Stimulated activated CD4-positive, alpha-beta T cell treated with anti-CD3 and anti-CD28 coated beads, TNF-alpha, amount 100 ng/mL, for 24 hours (primary cell): ENCODE data around the gene PDXK.
"Not testable (repeated sequence)": the region's sequence is repeated elsewhere in the genome, so short reads cannot be mapped to it uniquely, and the experiment has no call there.

ENCODE experiments used
- DNase-seq, 3 experiments: peaks; one replicate each; pipeline ENCODE4 v3.0.0-alpha.2; 2020; ENCODE audit warnings: low read depth in 3 of 3

The PDXK gene

DNA sequence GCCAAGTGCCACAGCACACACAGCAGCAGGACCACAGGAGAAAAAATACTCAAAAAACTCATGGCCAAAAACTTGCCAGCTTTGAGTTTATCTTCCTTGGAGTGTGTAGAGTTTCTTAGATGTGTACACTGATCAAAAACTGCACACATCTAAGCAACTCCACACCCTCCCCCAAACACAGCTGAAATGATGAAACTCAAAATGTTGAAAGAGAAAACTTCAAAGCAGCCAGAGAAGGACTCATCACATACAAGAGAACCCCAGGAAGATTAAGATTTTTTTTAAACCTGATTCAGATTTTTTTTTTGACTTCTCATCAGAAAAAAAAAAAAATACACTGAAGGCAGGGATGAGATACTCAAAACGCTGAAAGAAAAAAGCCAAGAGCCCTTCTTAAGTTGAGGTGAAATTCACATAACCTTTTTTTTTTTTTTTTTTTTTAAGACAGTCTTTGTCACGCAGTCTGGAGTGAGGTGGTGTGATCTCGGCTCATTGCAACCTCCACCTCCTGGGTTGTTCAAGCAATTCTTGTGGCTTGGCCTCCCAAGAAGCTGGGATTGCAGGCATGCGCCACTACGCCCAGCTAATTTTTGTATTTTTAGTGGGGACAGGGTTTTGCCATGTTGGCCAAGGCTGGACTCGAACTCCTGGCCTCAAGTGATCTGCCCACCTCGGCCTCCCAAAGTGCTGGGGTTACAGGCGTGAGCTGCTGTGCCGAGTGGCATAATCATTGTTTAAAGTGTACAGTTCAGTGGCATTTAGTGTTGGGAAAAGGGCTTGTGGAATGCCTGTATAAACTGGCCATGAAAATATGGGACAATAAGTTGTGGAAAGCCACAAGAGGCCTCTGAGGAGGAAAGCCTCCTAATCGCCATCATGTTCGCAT lies 20.9 kb upstream of the PDXK start:
- no peak for DNase-seq

DNA sequence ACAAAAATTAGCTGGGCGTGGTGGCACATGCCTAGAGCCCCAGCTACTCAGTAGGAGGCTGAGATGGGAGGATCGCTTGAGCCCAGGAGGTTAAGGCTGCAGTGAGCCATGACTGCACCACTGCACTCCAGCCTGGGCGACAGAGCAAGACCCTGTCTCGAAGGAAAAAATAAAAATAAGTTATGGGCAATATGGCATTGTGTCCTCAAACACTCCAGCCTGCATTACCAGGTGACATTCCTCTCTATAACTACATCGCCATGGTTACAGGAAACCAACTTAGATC lies 19.5 kb upstream of the PDXK start:
- not testable (repeated sequence) for DNase-seq

DNA sequence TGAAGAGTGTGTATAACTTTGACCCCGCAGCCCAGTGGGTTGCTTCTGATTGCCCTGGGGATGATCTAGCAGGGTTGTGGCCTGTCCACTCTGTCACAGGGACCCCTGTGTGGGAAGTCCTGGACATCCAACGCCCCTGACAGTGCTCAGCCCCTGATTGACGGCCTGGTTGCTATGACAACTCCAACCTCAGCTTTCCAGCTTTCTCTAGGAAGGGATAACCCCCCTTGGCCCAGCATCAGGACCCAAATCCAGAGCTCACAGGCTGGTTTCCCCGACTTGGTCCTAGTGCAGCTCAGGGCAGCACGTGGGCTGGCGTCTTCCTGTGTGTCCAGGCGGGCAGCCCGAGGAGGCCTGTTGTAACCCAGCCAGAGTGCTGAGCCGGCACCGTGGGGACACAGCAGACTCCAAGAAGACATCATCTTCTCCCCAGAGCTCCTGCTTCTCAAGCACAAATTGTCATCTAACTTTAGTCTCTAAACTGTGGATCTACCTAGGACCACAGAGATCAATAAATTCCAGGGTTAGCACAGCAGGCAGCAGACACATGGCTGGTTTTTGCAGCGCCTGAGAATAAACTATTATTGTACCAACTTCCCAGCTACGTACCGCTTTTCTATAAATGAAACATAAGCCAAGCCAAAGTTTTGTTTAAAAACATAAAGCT lies 18.9 kb upstream of the PDXK start:
- DNase-seq, result no peak

DNA sequence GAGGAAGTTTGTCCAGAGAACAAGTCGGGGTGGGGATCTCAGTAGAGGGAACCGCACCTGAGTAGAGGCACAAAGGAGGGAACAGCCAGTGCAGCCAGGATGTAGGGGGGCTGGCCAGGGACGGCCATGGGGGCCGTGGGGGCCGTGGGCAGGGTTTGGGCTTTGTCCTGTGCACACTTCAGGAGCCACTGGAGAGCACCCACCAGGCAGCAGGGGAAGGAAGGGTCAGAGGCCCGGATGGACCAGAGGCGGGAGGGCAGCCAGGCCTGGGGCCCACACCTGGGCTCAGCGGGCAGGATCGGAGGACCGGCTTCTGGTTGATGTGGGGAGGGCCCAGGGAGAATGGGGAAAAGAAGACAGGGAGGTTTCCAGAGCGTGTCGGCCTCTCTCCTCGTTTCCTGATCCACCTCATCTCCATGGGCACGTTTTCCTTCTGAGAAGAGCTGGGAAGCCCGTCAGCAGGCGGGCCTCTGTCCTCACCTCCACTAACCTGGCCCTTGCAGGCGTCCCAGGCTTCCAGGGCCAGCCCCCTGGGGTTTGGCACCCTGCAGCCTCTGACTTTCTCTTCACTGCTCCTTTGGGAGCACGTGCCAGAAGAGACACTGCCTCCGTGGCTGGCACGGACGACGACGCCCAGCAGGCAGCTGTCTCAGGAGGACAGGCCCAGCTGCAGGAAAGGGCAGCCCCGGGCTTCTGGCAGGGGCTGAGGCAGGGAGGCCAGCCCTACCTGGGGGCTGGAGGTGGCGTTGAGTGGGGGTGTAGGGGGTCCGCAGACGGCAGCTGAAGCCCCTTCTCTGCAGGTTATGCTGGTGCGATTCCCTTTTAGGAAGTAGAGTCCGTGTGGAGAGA lies 16.8 kb upstream of the PDXK start:
- no peak for DNase-seq

DNA sequence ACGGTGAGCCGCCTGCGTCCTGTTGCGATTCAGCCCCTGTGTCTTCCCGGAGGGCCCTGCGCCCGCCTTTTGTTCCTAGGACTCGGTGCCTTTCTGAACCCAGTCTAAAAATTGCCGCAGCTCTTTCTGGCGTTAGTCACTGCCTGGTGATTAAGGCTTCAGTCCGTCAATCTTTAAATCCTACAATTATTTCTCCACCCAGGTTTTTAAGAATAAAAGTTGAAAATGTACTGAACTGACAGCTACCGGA lies 16.2 kb upstream of the PDXK start:
- DNase-seq, result no peak

DNA sequence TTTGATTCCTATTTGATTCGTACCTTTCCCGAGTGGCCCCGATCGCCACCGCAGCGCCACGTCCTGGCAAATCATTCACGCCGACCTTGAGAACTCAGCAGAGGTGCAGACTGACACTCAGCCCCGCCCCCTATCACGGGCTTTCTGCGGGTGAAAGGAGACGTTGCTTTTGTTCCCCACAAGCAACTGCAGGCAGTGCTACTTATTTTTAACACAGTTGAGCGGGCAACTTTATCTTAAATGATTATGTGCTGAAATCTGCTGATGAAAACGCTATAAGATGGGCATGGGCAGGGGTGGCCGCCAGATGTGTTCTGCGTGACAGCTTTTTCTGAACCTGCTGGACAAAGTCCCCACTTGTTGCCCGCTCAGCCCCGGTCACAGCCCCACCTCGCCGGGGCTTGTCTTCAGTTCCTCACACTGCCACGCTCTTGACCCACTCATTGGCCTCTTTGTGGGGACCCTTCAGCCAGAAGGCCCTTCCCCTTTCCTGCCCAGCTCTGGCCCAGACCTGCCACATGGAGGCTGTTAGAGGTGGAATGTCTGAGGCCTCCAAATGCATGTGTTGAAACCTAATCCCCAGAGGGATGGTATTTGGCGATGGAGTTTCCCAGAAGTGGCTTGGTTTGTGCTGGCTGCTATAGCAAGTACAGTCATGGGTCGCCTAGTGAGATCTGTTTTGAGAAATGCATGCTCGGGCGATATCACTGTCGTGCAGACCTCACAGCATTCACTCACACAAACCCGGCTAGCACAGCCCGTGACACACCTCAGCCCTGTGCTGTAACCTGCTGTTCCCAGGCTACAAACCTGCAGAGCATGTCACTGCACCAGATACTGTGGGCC lies 15.7 kb upstream of the PDXK start:
- DNase-seq, result peak in 2 of 3 experiments; percentile 5 to 32

DNA sequence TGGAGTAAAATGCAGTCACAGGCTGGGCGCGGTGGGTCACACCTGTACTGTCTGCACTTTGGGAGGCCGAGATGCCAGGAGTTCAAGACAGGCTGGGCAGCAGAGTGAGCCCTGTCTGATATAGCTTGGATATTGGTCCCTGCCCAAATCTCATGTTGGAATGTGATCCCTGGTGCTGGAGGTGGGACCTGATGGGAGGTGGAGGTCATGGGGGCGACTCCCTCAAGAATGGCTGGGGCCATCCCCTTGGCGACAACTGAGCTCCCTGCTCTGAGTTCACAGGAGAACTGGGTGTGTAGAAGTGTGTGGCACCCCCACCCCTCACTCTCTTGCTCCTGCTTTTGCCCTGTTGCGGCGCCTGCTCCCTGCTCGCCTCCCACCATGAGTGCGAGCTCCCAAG lies 11.5 kb upstream of the PDXK start:
- no peak for DNase-seq

DNA sequence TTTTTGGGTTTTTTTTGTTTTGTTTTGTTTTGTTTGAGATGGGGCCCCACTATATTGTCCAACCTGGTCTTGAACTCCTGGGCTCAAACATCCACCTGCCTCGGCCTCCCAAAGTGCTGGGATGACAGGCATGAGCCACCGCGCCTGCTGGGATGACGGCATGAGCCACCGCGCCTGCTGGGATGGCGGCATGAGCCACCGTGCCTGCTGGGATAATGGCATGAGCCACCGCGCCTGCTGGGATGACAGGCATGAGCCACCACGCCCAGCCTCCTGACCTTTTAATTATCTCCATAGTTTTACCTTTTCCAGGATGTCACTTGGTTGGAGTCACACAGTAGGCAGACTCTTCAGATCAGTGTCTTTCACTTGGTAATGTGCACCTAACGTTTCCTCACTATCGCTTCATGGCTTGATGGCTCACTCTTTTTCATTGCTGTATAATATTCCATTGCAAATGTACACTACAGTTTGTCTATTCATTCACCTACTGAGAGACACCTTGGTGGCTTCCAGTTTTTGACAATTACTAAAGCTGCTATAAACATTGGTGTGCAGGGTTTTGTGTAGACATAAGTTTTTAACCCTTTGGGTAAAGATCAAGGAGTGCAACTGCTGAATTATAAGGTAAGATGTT lies 10.1 kb upstream of the PDXK start:
- DNase-seq, result no peak

DNA sequence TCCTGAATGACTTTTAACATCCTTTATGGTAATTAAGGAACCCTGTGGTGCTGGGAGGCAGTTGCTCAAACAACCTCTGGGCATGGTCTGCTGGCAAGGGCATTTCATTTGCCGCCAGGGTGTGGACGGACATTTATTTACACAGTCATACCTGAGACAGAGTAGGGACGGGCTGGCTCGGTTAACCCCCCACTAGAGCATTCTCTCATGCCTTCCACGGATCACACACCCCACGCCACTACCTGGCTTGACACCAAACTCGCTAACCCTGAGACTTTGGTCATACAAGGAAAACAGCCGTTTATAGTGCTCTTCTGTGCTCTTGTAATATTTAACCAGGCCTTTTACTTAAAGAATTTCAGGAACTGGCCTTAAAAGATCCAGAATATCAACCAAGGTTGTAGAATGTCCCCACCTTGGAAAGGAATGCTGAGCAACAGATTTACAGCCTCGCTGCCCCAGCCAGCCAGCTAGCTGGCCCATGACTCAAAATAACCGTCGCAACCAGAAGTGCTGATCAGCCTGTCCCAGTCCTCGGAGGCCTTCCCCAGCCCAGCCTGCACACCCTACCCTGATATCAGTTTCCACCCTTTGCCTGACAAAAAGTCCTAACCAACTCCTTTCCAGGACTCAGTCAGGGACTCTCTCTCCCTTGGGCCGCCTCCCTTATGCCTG lies 6.5 kb upstream of the PDXK start:
- no peak for DNase-seq

DNA sequence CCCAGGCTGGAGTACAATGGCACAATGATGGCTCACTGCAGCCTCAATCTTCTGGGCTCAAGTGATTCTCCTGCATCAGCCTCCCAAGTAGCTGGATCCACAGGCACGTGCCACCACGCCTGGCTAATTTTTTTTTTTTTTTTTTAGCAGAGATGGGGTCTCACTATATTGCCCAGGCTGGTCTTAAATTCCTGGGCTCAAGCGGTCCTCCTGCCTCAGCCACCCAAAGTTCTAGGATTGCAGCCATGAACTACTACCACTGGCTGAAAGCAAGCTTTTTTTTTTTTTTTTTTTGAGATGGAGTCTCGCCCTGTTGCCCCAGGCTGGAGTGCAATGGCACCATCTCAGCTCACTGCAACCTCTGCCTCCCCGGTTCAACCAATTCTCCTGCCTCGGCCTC lies 5.8 kb upstream of the PDXK start:
- not testable (repeated sequence) for DNase-seq

DNA sequence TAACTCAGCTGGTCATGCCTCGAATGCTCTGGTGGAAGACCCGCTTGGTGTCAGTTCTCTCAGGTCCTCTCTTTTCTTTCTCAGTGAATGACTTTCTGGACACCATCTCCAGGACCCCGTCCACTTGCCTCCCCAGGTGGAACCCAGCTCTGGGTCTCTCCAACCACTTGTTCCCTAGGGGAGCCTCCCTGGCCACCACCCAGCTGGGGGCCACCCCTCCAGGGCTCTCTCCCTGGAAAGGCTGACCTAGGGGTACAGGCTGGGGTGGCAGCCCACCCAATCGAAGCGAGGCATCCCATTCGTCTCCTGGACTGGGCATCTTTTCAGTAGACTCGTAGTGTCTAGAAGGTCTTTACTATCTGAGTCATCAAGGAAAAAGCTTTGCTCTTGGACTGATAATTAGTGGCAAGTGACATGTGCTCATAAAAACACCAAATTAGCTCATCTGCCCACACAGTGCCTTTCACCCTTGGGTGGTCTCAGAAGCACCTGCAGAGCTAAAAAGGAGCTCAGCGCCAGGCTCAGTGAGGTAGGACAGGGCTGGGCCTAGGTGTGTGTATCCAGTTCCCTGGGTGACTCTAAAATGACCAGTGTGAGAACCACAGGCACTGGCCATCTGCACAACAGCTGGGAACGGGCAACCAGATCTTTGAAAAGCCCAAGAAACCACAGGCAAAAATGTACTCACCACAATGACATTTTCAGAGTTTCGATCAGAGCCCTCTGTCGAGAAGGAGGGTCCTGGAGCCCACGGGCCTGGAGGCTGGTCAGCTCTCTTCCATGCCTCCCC lies 2.4 kb upstream of the PDXK start:
- DNase-seq, result no peak

DNA sequence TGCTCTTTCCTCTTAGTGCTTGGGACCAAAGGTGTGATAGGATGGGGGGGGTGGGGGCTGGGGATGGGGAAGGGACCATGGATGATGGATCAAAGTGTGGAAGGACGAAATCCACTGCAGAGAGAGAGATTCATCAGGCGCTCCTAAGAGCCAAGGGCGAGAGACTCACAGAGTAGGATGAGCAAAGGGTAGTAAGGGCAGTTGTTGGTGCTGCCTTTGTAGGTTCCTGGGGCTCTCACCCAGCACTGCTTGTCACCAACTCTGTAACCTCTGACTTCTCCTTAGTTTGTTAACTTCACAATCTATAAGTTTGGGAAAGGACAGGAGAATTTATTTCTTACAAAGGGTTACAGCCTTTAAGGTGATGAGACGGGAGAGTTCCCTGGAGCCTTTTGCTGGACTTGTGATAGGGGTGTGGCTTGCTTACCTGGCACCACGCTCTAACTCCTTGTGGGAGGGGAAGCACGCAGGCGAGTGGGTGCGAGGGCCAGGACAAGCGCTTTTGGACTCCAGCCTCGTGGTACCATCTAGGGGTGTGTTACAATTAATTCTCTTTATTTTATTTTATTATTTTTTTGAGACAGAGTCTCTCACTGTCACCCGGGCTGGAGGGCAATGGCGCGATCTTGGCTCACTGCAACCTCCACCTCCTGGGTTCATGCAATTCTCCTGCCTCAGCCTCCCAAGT lies 1.6 kb upstream of the PDXK start:
- no peak for DNase-seq

DNA sequence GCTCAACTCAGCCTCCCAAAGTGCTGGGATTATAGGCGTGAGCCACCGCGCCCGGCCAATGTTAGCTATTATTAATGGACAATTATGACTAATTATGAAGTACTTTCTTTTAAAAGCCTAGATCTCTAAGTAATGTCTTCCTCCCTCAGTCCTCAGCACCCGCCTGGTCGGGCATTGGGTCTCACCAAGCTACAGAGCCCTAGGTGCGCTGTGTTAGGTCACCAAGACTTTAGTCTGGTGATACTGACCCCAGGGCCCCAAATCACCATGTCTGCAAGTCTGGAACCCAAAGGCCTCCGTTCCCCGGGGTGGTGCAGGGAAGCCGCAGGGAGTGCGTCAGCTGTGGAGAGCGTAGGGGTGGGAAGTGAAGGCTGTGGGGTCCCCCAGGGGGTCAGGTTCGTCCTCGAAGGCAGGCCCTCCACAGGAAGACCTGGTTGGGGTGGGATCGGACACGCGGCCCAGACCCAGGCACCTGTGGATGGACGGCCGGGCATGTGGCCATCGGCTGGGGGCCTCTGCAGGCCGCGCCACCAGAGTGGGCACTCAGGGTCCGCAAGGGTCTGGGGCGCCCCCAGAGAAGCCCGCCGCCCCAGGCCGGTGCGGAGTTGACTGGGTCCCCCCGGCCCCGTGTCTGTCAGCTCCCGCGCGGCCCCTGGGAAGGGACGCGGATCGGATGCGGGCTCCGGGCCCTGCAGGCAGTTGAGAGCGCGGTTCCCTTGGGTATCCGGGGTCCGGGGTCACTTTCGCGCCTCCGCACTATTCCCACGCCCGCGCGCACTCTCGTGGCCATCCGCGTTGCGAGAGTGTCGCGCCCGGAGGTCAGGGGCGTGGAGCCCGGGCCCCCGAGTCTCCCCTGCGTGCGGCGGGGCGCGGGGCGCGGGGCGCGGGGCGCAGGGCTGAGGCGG lies 710 bp upstream of the PDXK start:
- no peak for DNase-seq

DNA sequence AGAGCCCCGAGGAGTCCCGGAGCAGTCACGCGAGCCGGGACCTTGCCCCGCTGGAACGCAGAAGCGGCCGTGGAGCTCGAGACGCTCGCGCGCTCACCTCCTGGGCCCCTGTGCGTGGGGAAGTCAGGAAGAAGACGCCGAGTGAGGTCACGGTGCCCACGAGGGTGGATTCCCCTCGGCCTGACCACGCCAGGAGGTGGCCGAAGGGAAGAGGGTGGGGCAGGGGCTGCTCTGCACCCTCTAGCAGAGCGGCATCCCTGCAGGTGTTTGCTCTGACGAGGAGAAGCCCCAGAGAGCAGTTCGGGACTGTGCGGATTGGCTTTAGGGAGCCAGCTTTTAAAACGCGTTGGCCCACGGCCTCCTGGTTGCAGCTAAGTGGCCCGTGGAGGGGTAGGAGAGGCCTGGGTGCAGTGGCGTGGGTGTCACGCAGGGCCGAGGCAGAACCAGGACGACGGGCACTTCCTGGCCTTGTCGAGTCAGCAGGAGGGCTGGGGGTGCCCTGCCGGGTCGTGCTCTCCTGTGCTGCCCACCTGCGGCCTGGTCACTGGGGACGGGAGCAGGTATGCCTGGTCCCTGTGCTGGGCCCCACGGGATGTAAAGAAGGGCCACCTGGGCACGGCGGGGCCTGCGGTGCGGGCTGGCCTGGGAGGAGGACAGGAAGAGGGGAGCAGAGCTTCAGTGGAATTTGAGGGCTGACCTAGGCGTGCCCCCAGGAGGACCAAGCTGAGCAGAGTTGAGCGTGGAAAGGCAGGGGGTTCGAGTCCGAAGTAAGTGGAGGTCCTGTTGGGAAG lies 1.0 kb downstream of the PDXK start:
- no peak for DNase-seq

DNA sequence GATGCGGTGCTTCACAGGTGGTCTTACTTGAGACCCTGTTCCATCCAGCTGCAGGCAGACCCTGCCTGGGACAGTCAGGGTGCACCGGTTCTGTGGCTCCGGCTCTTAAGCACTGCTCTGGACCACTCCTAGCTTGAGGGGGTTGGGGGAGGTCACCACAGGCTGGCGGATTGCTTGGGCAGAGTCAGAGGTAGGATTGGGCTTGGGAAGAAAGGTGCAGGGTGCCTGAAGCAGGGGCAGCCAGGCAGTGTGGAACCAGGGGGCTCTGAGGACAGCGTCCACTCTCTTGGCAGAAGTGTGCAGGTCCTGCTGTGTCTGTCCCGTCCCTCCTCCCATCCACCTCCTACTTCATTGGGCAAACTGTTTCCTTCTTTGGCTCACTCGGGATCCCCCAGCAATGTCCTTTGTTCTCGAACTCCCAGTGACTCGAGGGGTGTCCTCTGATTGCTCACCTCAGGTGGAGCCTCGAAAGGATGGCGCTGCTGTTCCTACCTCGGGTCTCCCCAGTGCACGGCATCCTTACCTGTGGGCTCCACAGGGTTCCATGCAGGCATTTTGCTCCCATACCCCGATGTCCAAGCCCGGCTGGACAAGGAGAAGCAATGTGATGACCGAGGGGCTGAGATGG lies 1.7 kb downstream of the PDXK start:
- no peak for DNase-seq

DNA sequence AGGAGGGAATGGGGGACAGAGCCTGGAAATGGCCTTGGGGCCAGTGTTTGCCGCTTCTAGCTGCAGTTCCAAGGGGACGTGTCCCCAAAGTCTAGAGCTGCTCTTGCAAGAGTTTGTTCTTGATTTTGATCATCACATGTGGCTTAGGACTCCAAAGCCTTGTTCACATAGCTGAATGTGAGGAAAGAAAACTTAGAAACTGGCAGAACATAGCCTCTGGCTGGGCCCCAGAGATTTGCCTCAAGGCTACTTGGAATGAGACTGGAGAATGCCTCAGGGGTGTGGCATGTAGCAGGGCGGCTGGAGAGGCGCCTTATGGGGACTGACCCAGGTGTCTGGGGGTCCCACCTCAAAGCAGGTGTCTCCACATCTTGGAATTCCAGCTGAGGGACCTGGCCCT lies 2.3 kb downstream of the PDXK start:
- DNase-seq, result no peak

DNA sequence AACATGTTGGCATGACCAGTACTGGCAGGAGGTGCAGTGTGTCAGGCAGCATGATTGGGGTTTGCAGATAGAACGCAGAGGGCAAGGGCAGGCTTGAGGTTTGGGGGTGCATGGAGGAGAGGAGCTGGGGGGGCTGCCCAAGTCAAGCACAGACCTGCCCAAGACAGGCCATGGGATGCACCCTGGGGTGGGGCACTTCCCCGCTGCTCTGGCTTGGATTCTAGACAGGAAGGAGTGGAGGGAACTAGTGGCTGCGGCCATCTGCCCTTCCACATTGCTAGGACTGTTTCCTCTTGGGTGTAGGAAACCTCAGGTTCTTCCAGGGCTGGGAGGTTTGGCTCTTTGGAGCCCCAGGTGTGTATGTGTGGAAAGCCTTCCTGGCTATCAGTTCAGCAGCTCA lies 3.0 kb downstream of the PDXK start:
- DNase-seq, result no peak
